Osteoblast (primary cell): ENCODE data around the gene CCDC12. TPM values are rescaled to one million over a fixed set of nuclear protein-coding genes. Genes with fewer than 3 reads are reported as not detected.

ENCODE experiments used
- DNase-seq: peaks from one replicate; pipeline ENCODE4 v3.0.0; 2011; ENCODE audit warnings: low spot score, mixed read lengths; ENCODE audit not compliant: insufficient read length; ENCODE audit errors: missing footprints
- H2AFZ ChIP-seq: 2 replicates; pipeline ENCODE4 v1.6.0; 2011; ENCODE audit warnings: mild to moderate bottlenecking, low read length
- H3K27ac ChIP-seq: 2 replicates; pipeline ENCODE4 v1.5.1; 2011; ENCODE audit warnings: mild to moderate bottlenecking, low read depth, low read length, moderate library complexity
- H3K27me3 ChIP-seq: 2 replicates; pipeline ENCODE4 v1.6.0; 2012; ENCODE audit warnings: mild to moderate bottlenecking, control low read depth, inconsistent platforms, low read length, moderate library complexity; ENCODE audit not compliant: insufficient read depth
- H3K36me3 ChIP-seq: 2 replicates; pipeline ENCODE4 v1.5.1; 2011; ENCODE audit warnings: mild to moderate bottlenecking, low read length, control low read depth, moderate library complexity; ENCODE audit not compliant: insufficient read depth
- H3K4me1 ChIP-seq: 2 replicates; pipeline ENCODE4 v1.5.1; 2011; ENCODE audit warnings: mild to moderate bottlenecking, low read length, control low read depth, moderate library complexity; ENCODE audit not compliant: insufficient read depth
- H3K4me2 ChIP-seq: 2 replicates; pipeline ENCODE4 v1.6.0; 2011; ENCODE audit warnings: mild to moderate bottlenecking, low read length; ENCODE audit not compliant: insufficient read depth
- H3K4me3 ChIP-seq: fragments of 200-600 bp; sonication (generic); 3 replicates; pipeline ENCODE4 v1.5.1; 2012; ENCODE audit warnings: mild to moderate bottlenecking, low read length, inconsistent platforms; ENCODE audit not compliant: insufficient read depth
- H3K79me2 ChIP-seq: 2 replicates; pipeline ENCODE4 v1.6.0; 2012; ENCODE audit warnings: mild to moderate bottlenecking, low read length, control low read depth, inconsistent platforms; ENCODE audit not compliant: insufficient read depth
- H3K9me3 ChIP-seq: 2 replicates; pipeline ENCODE4 v1.5.1; 2011; ENCODE audit warnings: low read depth, low read length, control low read depth
- H4K20me1 ChIP-seq: 2 replicates; pipeline ENCODE4 v1.6.0; 2012; ENCODE audit warnings: mild to moderate bottlenecking, low read length, control low read depth; ENCODE audit not compliant: insufficient read depth
- CTCF ChIP-seq: IDR thresholded peaks from 2 replicates; pipeline ENCODE4 v1.5.1; 2011; ENCODE audit warnings: mild to moderate bottlenecking, low read depth, low read length, moderate library complexity; ENCODE audit errors: extremely low read depth
- total RNA-seq: library from RNA; depleted of rRNA; stranded (reverse); fragments of >200 nt; gene quantifications from 2 replicates; pipeline ENCODE4 v1.2.3, GENCODE V29; 2012

Gene CCDC12
- total RNA-seq, 1 donor, result 20.6 TPM

GRCh38 chr3:46907960-46908293 is 68.6 kb downstream of the CCDC12 start:
- Histone ChIP-seq H4K20me1 (no peaks in the 10 kb centered on the region), H3K79me2 (no peaks in the 10 kb centered on the region), H3K4me1 (peaks cover 19% of the 10 kb centered on the region), H3K9me3 (no peaks in the 10 kb centered on the region), H3K4me2 (no peak overlapping the region), H3K27ac (no peak overlapping the region), H3K36me3 (no peaks in the 10 kb centered on the region), H3K27me3 (no peaks in the 10 kb centered on the region), H3K4me3 (no peak overlapping the region), H2AFZ (no peak overlapping the region)
- no peak for TF ChIP-seq CTCF
- DNase-seq, result no peak

GRCh38 chr3:46907271-46907670 is 69.3 kb downstream of the CCDC12 start:
- Histone ChIP-seq H3K36me3 (no peaks in the 10 kb centered on the region), H3K4me3 (no peak overlapping the region), H3K9me3 (no peaks in the 10 kb centered on the region), H3K4me1 (peaks cover 19% of the 10 kb centered on the region), H3K27me3 (no peaks in the 10 kb centered on the region), H3K27ac (no peak overlapping the region), H4K20me1 (no peaks in the 10 kb centered on the region), H3K79me2 (no peaks in the 10 kb centered on the region), H3K4me2 (no peak overlapping the region), H2AFZ (no peak overlapping the region)
- DNase-seq, result peak; percentile 66
- TF ChIP-seq CTCF, result no peak

- peak; percentile 58 for DNase-seq
- Histone ChIP-seq H3K4me3 (no peak overlapping the region), H3K79me2 (no peaks in the 10 kb centered on the region), H3K27ac (no peak overlapping the region), H3K27me3 (no peaks in the 10 kb centered on the region), H3K4me1 (peaks cover 19% of the 10 kb centered on the region), H2AFZ (no peak overlapping the region), H3K4me2 (no peak overlapping the region), H3K36me3 (no peaks in the 10 kb centered on the region), H4K20me1 (no peaks in the 10 kb centered on the region), H3K9me3 (no peaks in the 10 kb centered on the region)
- no peak for TF ChIP-seq CTCF
These were observed 70.0 kb downstream of the CCDC12 start for GRCh38 chr3:46906471-46907058.

- no peak overlapping the region for H3K4me2 ChIP-seq
- no peaks in the 10 kb centered on the region for H3K79me2 ChIP-seq
- H3K36me3 ChIP-seq, result no peaks in the 10 kb centered on the region
- no peaks in the 10 kb centered on the region for H3K27me3 ChIP-seq
- peaks cover 19% of the 10 kb centered on the region for H3K4me1 ChIP-seq
- H3K9me3 ChIP-seq, result no peaks in the 10 kb centered on the region
- no peak overlapping the region for H3K4me3 ChIP-seq
- H3K27ac ChIP-seq, result no peak overlapping the region
- peak; percentile 57 for DNase-seq
- H2AFZ ChIP-seq, result no peak overlapping the region
- TF ChIP-seq CTCF, result no peak
- no peaks in the 10 kb centered on the region for H4K20me1 ChIP-seq
These were observed 70.7 kb downstream of the CCDC12 start for GRCh38 chr3:46905661-46906451.
